Measurements from ENCODE around the gene ZCCHC4.

The ZCCHC4 gene, protein sequence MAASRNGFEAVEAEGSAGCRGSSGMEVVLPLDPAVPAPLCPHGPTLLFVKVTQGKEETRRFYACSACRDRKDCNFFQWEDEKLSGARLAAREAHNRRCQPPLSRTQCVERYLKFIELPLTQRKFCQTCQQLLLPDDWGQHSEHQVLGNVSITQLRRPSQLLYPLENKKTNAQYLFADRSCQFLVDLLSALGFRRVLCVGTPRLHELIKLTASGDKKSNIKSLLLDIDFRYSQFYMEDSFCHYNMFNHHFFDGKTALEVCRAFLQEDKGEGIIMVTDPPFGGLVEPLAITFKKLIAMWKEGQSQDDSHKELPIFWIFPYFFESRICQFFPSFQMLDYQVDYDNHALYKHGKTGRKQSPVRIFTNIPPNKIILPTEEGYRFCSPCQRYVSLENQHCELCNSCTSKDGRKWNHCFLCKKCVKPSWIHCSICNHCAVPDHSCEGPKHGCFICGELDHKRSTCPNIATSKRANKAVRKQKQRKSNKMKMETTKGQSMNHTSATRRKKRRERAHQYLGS

DNA sequence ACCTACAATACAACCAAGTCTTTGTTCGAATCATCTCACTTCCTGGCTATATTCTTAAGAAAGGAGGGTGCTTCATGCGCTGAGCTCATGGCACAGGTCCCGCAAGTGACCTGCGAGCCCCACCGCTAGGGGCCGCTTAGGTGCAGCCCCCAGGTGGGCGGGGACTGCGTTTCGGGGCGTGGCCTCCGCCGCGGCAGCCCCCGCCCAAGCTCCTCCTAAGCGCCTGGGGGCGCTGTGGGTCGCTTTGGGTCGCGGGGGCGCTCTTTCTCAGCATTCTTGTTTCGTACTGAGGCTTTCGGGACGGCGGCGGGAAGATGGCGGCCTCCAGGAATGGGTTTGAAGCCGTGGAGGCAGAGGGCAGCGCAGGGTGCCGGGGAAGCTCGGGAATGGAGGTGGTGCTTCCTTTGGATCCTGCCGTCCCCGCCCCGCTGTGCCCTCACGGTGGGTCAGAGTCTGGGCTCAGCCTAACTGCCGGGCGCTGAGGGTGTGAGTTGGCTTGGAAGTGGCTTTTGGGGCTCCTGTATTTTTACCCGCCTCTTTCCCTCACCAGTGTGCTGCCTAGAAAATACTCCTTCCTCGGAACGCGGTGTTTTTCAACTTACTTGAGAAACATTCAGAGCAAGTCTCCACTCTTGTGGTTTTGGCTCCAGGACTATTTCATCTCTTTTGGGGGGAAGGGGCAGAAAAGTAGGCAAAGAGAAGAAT, at the start of gene ZCCHC4:
Gene ZCCHC4 (plus strand): TSS at position 279 of the 705 bp plus-strand sequence. CDS start 36 bp downstream, at position 315.
- H3K4me3 ChIP-seq (ENCODE audit: low read depth, low read length): peak within 1 kb of the TSS; percentile 92
- peak; percentile 65 for DNase-seq (ENCODE audit: low read depth)

DNA sequence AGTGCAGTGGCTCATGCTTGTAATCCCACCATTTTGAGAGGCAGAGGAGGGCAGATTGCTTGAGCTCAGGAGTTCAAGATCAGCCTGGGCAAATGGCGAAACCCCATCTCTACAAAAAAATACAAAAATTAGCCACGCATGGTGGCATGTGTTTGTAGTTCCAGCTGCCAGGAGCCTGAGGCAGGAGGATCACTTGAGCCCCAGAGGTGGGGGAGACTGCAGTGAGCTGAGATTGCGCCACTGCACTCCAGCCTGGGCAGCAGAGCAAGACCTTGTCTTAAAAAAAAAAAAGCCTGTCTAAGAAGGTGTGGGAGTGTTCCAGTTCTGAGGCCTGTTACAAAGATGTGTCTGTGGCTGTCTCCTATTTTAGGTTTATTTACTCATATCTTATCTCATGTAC, 40.7 kb upstream of the ZCCHC4 start:
- no peak for DNase-seq (ENCODE audit: low read depth)
- no peak overlapping the region for H3K4me3 ChIP-seq (ENCODE audit: low read depth, low read length)

DNA sequence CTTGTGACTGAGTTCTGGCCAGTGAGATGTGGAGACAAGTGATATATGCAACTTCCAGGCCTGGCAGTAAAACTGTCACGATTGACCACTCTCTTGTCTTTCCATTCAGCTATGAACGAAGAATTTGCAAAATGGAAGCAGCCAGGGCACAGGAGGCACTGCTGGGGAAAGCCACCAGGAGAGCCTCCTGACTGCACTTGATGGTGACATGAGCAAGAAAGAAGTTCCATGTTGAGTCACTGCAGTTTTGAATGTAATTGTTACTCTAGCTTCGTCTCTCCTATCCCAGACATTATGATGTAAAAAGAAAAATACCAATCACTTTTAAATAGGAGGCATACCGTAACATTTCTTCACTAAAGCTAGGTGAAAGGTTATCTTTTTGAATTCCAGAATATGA, 32.4 kb upstream of the ZCCHC4 start:
- H3K4me3 ChIP-seq (ENCODE audit: low read depth, low read length): no peak overlapping the region
- no peak for DNase-seq (ENCODE audit: low read depth)

DNA sequence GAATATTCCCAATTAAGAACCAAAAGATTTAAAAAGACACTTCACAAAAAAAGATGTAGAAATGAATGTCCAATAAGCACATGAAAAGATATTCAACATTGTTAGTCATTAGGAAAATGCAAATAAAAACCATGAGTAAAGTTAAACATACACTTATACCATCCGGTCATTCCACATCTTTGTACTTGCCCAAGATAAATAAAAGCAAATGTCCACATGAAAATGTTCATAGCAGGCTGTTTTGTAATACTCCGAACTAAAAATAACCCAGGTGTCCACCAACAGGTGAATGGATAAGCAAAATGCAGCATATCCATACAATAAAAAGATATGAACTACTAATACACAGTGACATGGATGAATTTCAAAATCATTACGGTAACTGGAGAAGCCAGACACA, 28.6 kb upstream of the ZCCHC4 start:
- DNase-seq (ENCODE audit: low read depth): no peak
- H3K4me3 ChIP-seq (ENCODE audit: low read depth, low read length): no peak overlapping the region

DNA sequence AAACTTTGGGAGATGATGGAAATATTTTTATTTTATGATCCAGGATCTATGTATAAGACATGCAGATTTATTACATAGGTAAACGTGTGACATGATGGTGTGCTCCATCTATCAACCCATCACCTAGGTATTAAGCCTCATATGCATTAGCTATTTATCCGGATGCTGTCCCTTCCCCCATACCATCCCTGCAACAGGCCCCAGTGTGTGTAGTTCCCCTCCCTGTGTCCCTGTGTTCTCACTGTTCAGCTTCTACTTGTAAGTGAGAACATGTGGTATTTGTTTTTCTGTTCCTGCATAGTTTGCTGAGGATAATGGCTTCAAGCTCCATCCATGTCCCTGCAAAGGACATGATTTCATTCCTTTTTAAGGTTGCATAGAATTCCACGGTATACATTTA, 28.1 kb upstream of the ZCCHC4 start:
- no peak overlapping the region for H3K4me3 ChIP-seq (ENCODE audit: low read depth, low read length)
- DNase-seq (ENCODE audit: low read depth): no peak

DNA sequence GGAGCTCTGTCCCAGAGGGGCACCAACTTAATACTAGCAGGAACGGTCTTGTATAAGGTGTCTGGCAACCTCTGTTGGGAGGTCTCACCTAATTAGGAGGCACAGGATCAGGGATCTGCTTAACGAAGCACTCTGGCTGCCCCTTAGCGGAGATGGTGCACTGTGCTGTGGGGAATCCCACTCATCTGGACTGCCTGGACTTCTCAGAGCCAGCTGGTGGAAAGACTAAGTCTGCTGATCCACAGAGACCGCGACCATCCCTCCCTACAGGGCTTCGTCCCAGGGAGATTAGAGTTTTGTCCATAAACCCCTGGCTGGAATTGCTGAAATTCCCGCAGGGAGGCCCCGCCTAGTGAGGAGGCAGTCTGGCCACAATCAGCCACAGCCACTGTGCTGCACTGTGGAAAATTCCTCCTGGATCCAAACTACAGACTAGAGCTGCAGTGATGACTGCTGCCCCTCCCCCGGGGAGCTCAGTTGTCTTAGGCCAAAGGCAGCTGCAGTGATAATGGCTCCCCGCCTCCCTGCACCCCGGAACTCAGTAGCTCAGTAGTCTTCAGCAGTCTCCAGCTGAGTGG, 22.0 kb upstream of the ZCCHC4 start:
- no peak for DNase-seq (ENCODE audit: low read depth)
- no peak overlapping the region for H3K4me3 ChIP-seq (ENCODE audit: low read depth, low read length)

DNA sequence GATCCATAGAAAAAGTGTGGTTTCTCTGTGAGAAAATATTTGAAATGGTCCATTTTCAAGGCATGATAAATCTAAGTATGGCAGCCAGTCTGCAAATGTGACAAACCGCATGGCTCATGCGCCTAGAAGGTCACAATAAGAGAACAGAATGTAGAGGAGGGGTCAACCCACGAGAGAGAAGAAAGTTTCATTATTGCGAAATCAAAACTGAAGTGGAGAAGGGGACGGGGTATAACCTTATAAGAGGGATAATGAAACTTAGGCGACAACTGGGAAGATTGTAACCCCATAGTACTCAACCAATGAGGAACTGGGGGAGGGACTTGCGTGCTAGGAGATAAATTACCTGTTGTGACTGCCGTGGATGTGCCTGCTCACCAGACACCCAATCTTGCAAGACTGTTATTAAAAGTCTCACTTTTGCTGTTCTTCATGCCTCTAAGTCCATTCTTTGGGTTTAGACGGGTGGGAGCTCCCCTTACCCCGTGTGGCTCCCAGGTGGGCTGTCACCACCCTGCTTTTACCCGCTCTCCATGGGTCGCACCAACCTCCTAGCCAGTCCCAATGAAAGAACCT, 21.3 kb upstream of the ZCCHC4 start:
- no peak overlapping the region for H3K4me3 ChIP-seq (ENCODE audit: low read depth, low read length)
- DNase-seq (ENCODE audit: low read depth): no peak

DNA sequence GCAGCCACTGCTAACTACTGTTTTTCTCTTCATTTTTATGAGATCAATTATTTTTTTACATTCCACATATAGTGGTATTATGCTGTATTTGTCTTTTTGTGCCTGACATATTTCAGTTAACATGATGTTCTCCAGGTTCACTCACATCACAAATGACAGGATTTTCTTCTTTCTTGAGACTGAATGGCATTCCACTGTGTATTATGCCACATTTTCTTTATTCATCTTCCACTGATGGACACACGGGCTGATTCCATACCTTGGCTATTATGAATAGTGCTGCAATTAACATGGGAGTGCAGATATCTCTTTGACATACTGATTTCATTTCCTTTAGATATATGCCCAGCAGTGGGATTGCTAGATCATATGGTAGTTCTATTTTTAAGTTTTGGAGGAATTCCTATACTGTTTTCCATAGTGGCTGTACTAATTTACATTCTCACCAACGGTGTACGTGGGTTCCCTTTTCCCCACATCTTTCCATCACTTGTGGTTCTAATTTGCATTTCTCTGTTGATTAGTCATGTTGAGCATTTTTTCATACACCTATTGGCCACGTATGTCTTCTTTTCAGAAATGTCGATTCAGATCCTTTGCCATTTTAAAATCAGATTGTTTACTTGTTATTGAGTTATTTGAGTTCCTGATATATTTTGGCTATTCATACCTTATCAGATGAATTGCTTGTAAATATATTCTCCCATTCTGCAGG, 14.9 kb upstream of the ZCCHC4 start:
- DNase-seq (ENCODE audit: low read depth): no peak

DNA sequence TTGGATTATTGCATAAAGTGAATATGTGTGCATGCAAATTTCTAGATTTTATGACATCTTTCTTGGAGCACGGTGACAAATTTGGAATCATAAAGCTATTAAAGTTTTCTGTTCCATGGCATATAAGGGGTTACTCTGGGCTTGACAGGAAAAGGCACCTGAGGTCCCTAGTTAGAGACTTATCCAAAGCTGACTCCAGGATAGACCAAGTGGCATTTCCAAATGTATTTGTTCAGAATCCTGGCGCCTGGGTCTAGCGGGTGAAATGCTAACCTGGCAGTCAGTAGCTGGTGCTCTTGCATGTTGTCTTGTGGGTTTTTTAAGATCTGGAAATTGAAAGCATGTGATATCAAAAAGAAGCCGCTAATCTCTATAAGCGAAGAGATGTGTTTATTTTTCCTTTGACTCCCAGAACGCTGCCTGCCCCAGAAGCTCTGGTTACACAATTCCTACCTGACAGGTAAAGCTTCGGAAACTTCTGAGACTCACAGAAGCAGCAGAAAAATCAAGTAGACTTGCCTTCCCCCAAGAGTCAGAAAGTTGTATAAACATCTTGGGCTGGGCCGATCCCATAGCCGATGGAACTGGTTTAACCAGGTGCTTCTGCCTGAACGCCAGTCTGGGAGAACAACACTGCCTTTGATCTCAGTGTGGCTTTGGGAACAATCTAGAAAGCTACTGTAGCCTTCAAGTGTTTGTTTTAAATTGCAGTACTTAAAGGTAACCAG, 12.9 kb upstream of the ZCCHC4 start:
- no peak overlapping the region for H3K4me3 ChIP-seq (ENCODE audit: low read depth, low read length)
- DNase-seq (ENCODE audit: low read depth): no peak

More for the DNA sequence above, 14.9 kb upstream of the ZCCHC4 start:
- no peak overlapping the region for H3K4me3 ChIP-seq (ENCODE audit: low read depth, low read length)

DNA sequence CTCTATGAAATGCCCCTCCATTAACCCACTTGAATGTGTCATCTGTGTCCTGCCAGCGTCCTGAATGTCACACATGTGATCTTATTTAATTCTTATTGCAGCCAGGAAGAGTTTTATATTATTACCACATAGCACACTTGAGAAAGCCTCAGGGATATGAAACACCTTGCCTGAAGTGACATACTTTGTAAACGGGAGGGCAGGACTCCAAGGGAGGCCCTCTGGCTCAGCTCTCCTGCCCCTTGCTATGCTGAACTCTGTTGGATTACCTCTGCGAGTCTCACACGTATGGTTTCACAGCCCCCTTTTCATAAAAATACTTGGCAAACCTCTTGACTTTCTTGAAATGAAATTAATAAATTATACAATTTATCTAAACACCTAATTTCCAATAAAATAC, 11.1 kb upstream of the ZCCHC4 start:
- H3K4me3 ChIP-seq (ENCODE audit: low read depth, low read length): no peak overlapping the region
- DNase-seq (ENCODE audit: low read depth): no peak

DNA sequence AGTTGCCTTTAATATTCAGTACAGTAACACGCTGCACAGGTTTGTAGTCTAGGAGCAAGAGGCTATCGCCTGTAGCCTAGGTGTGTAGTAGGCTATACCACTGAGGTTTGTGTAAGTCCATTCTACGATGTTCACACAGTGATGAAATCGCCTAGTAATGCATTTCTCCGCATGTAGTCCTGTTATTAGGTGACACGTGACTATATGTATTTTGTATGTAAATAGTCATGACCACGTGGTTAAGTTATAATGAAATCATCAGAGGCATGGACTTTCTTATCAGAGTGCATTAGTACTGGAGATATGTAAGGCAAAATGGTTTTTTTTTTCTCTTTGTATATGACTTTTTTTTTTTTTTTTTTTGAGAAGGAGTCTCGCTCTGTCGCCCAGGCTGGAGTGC, 9.9 kb upstream of the ZCCHC4 start:
- H3K4me3 ChIP-seq (ENCODE audit: low read depth, low read length): no peak overlapping the region
- no peak for DNase-seq (ENCODE audit: low read depth)

DNA sequence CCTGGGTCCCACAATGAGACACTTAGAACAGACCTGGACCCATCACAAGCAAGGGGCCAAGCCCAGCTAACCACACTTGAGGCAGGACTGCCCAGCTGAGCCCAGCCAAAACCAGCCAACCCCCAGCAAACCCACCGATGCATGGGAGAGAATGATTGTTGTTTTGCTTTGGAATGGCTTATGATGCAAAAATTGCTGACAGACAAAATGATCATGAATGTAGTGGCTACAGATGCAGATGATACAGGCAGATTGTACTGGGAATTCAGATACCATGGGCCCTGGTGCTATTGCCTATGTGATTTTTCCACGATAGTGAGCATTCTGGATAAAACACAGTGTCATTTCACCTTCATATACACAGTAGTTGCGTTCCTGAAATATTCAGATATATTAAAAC, 9.0 kb upstream of the ZCCHC4 start:
- no peak overlapping the region for H3K4me3 ChIP-seq (ENCODE audit: low read depth, low read length)
- no peak for DNase-seq (ENCODE audit: low read depth)

DNA sequence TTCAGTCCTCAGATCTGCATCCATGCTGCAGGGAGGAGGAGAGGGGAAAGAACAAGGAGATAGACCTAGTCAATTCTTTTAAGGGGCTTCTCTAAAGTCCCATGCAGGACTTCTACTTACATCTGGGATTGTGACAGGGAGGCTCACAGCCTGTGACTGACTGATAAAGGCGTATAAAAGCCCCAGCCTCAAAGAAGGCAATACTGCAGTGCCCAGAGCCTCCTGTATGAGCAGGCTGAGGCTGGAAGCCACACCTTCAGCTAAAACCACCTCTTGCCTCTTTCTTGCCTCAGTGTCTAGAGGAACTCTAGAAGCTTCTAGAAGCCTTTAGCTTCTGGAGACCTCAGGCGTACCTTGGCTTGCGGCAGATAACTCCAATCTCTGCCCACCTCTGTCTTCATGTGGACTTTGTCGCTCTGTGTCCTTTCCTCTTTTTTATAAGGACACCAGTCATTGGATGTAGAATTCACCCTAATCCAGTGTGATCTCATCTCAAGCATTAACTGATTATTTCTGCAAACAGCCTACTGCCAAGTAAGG, 6.0 kb upstream of the ZCCHC4 start:
- no peak overlapping the region for H3K4me3 ChIP-seq (ENCODE audit: low read depth, low read length)
- no peak for DNase-seq (ENCODE audit: low read depth)

DNA sequence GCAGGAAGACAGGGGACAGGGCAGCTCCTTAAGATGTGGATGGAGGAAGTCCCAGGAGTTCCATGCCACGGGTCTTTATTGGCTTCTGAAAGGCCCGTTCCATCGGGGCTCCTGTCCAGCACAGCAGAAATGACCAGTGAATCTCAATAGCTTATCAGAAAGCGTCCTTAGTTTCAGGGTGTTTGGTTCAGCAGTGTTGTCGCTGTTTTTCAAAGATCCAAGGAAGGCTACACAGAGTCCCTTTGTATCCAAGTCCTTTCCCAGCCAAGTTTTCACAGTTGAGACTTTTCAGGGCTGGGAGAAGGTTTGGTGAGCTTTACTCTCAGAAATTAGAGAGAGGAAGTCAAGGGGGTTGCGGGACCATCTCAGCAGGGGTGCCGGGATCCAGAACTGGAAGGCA, 5.0 kb upstream of the ZCCHC4 start:
- no peak overlapping the region for H3K4me3 ChIP-seq (ENCODE audit: low read depth, low read length)
- no peak for DNase-seq (ENCODE audit: low read depth)

DNA sequence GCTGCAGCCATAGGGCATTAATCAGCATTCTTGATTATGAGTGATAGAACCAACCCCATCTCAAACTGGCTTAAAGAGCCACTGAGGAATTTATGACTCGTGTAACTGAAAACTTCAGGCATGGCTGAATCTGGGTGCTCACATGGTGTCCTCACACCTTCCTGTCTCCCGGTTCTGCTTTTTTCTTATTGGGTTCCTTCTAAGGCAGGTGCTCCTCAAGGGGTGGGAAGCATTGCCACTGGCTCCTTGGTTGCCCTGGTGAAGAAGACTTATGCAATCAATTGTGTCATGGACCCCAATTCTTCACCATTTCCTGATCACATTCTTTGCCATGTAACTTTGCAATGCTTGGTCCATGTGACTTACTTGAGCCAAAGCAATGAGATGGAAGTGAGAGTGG, 4.3 kb upstream of the ZCCHC4 start:
- no peak overlapping the region for H3K4me3 ChIP-seq (ENCODE audit: low read depth, low read length)
- DNase-seq (ENCODE audit: low read depth): no peak

DNA sequence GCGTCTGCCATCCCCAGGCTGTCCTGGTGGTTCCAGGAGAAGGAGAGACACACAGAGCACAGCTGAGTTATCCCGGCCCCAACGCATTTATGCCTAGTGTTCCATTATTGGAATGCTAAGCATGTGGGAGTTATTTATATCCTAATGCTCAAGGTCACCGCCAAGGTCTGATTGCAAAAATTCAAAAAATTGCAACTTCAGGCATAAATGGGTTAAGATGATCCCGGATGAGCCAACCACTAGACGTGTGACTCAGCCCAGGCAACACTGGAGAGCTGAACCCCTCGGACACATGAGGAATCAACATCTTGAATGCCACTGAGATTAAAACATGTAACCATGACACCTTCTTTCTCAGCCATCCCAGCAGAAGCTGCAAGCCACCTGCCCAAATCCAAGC, 3.8 kb upstream of the ZCCHC4 start:
- no peak for DNase-seq (ENCODE audit: low read depth)
- no peak overlapping the region for H3K4me3 ChIP-seq (ENCODE audit: low read depth, low read length)

DNA sequence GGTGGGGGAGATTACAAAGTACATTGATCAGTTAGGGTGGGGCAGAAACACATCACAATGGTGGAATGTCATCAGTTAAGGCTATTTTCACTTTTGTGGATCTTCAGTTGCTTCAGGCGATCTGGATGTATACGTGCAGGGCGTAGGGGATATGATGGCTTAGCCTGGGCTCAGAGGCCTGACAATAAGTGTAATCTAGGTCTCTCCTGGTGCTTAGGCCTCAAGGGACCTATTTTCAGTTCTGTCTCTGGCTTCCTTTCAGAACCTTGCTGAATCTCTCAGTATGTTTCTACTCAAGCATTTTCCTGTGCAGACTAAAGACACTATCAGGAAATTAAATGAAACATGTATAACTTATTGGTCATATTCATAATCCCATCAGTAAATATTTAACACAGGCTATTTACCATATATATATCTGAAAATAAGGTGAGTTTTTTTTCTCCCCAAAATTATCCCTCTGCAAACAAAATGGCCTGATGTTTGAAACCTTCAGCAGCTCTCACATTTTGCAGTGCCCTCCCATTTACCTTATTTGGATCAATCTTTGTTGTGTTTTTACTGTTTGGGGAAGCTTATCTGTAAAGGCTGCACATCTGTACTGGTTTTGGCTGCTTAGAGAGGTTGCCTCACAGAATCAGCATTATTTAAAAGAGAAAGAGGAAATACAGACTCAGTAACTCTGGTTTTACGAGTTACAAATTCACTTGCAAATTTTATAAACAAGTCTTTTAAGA, 2.3 kb upstream of the ZCCHC4 start:
- no peak overlapping the region for H3K4me3 ChIP-seq (ENCODE audit: low read depth, low read length)
- DNase-seq (ENCODE audit: low read depth): no peak

DNA sequence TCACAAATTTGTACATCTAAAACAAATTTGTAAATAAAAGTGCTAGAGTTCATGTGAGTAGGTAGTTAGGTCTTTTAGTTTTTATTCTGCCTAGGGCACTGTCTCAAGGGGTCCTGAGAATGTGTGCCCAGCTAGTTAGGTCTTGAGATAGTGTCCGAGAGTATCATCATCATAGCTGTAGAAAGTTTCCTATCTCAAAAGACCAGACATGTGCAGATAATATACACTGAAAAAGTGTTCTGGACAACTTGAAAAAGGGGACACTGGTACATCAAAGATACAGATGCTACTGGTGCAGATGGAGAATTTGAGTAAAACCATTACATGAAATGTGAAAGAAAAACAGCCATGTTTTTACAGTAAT, 1.8 kb upstream of the ZCCHC4 start:
- H3K4me3 ChIP-seq (ENCODE audit: low read depth, low read length): no peak overlapping the region
- DNase-seq (ENCODE audit: low read depth): no peak
